Activated naive CD4-positive, alpha-beta T cell treated with anti-CD3 and anti-CD28 coated beads, Interleukin-2, amount 50 U/mL, for 72 hours (primary cell): ENCODE measurements around the gene MRAP. TPM values are rescaled to one million over a fixed set of nuclear protein-coding genes. Genes with fewer than 3 reads are reported as not detected.

ENCODE experiments used
- ATAC-seq, 2 donors: fragments of 150-1000 bp; cut with Tn5 transposase; 2 replicates each; pipeline ENCODE4 v1.10.0; 2021; ENCODE audit warnings: mild to moderate bottlenecking in 2 of 2, moderate library complexity in 2 of 2
- DNase-seq, 2 donors: peaks; one replicate each; pipeline ENCODE4 v3.0.0; 2021 to 2022; ENCODE audit warnings: low spot score in 2 of 2
- H3K27ac Mint-ChIP-seq, 2 donors: one replicate each; pipeline ENCODE4 v1.8.0; 2022; ENCODE audit warnings: mild to moderate bottlenecking in 2 of 2, mixed read lengths in 2 of 2
- H3K36me3 Mint-ChIP-seq, 2 donors: one replicate each; pipeline ENCODE4 v1.8.0; 2022; ENCODE audit warnings: mixed read lengths in 2 of 2
- H3K9me3 Mint-ChIP-seq, 2 donors: one replicate each; pipeline ENCODE4 v1.8.0; 2022; ENCODE audit warnings: mixed read lengths in 2 of 2
- total RNA-seq, 2 donors: library from RNA; stranded (reverse); gene quantifications; one replicate each; pipeline ENCODE4 v1.2.3, GENCODE V29; 2022

Gene MRAP
- total RNA-seq, 2 donors from 2014 or later: not detected

DNA sequence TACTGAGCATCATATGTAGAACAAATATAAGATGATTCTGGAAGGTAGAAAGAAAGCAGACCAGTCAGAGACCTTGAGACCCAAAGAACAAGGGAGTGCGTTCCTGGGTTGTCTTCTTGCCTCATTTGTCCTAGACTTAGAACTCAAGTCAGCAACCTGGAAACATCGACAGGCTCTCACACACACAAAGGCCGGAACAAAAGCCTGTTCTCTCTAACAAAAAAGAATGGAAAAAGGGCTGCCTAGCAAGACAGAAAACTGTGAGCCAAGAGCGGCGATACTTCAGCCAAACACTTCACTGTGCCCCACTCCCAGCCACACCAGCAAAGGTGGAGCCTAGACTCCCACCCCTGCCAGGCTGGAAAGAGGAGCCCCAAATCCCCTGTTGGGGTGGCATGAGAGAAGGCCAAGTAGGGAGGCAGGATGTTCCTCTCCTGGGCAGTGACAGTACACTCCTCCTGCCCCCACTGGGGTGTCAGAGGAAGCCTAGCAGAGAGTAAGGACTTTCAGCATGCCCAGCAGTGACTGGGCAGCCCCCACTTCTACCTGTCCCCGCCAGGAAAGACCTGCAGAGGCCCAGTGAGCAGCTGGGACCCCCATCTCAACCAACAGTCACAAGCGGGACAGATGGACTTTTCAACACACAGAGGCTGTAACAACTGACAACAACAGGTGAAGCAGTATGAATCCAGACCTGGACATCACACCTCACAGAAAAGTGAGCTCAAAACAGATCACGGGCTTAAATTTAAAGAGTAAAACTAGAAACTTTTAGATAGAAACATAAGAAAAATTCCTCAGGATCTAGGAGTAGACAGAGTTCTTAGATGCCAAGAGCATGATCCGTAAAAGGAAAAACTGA, 33.0 kb downstream of the MRAP start:
- no peak for DNase-seq
- ATAC-seq: no peak
- peak overlapping the region in 1 of 2 donors; percentile 38 for H3K27ac Mint-ChIP-seq
- H3K36me3 Mint-ChIP-seq: peaks cover 70 to 71% of the 10 kb centered on the region in 2 donors
- no peaks in the 10 kb centered on the region for H3K9me3 Mint-ChIP-seq

DNA sequence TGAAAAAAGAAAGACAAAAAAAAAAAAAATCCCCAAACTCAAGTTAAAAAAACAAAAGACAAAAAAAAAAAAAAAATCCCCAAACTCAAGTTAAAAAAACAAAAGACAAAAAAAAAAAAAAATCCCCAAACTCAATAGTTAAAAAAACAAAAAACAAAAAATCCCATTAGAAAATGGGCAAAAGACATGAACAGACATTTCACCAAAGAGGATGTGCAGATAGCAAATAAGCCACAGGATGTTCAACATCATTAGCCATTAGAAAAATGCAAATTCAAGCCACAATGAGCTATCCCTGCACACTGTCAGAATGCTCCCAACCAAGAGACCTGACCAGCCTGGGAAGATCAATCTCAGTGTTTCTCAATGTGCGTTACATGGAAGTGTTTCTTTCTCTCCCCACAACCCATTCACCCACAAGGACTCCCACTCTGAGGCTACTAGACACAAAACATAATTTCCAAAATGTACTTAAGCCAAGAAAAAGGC, 33.9 kb downstream of the MRAP start:
- H3K27ac Mint-ChIP-seq: peak overlapping the region in 1 of 2 donors; percentile 38
- DNase-seq (no peak), ATAC-seq (no peak)
- H3K9me3 Mint-ChIP-seq: no peaks in the 10 kb centered on the region
- H3K36me3 Mint-ChIP-seq: peaks cover 64 to 67% of the 10 kb centered on the region in 2 donors

DNA sequence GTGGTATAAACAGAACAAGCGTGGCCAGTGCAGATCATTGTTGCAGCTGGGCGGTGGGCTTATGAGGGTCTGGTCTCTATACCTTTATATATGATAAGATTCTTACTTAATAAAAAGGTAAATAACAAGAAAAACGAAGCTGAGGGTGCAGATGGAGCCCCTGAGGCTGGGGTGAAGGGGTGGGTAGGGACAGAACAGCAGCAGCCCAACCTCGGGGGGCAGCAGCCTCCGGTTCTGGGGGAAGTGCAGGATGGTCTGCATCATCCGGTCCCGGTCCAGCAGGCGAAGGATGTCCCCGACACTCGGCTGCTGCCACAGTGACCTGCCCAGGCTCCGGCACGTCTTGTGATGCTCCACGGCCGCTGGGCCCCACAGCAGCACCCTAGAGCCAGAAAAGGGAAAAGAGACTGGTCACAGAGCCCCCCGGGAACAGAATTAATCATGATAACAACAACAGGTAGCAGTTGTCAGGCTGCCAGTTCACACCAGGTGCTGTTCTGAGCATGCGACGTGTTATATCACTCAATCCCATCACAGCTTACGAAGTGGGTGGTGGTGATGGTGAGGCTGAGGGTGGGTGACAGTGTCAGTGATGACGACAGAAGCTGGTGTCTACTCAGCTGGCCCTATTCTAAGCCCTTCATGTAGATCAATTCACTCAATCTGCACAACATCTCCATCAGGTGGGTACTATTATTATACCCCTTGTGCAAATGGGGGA, 35.5 kb downstream of the MRAP start:
- no peak overlapping the region for H3K27ac Mint-ChIP-seq
- DNase-seq: no peak
- H3K36me3 Mint-ChIP-seq: peaks cover 55 to 65% of the 10 kb centered on the region in 2 donors
- no peaks in the 10 kb centered on the region for H3K9me3 Mint-ChIP-seq
- no peak for ATAC-seq

DNA sequence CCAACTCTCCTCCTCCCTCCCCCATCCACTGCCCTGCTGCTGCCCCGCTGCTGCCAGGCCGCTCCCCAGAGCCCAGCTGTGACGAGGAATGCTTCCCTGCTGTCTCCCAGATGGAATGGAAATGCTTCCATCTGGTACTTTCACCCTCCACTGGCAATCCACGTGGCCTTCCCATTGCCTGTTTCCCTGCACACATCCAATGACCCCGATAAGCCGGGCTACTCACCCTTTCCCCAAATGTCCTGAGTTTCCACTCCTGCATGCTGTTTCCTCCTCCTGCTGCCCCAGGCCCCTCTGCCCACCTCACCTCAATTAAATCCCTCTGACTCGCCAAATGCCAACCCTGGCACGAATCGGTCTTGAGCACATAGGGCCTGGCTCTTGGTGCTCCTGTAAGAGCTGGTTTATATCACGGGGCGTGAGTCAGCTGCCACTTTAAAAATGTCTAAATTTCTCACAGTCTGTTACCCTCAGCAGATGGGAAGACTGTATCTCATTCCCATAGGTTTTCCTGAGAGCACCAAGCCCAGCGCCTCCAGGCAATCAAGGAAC, 36.4 kb downstream of the MRAP start:
- Mint-ChIP-seq H3K9me3 (no peaks in the 10 kb centered on the region), H3K36me3 (peaks cover 56 to 57% of the 10 kb centered on the region in 2 donors), H3K27ac (peak overlapping the region in 1 of 2 donors; percentile 46)
- no peak for DNase-seq
- ATAC-seq: no peak

DNA sequence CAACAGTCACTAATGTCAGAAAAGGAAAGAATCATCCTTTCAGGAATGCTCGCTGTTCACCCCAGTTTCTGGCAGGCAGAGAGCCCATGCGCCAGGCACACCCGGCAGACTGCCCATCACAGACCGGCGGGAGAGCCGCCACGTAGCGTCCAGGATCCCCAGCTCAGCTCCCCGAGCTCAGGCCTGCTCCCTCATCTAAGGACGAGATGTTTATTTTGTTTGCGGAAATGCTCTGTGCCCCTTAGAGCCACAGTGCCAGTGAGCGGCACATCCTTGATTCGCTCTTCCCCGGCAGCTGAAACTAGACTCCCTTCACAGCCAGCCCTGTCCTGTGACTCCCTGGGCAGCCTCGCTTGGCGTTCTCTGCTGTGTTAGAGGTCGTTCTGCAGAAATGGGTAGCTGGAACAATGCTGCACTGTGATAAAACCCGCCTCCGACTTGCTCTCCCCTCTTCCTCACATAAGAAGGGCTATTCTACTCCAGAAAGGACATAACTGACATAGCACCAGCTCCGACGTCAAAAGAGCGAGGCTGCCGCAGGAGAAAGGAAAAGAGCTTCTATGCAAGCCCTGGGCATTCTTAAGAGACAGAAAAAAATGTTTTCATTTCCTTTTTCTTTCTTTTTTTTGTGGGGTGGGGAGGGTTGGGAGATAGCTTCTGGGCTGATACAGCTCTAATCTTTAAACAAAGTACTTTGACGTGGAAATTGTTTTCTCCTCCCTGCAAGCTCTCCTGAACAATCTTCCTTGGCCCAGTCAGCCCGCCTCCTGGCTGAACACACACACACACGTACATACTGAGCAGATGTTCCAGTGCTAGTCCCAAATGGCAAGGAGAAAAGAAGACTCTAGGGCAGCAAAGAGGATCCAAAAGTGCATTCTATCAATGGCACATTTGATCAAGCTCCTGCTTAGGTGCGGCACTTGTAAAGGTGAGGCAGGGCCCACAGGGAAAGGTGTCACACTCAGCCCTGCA, 37.2 kb downstream of the MRAP start:
- H3K27ac Mint-ChIP-seq: peak overlapping the region in 1 of 2 donors; percentile 70
- peaks cover 47 to 49% of the 10 kb centered on the region in 2 donors for H3K36me3 Mint-ChIP-seq
- DNase-seq (no peak), ATAC-seq (no peak)
- no peaks in the 10 kb centered on the region for H3K9me3 Mint-ChIP-seq

DNA sequence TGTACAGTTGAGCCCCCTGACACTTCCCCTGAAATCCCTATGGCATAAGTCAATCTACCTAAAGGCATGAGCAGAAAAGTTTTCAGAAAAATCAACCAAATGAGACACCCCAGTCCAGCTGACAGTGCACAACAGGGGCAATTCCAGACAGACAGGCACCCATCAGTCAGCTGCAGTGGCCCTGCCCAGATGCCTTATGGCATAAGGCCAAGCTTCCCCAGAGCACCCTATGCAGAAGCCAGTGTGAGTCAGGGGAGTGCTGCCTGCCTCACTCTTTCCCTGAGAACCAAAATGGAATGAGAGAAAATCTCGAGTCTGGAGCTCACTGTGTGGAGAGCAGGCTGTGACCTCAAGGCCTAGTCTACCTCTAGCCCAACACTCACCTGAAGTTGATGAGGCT, 38.1 kb downstream of the MRAP start:
- ATAC-seq: no peak
- peaks cover 39 to 41% of the 10 kb centered on the region in 2 donors for H3K36me3 Mint-ChIP-seq

DNA sequence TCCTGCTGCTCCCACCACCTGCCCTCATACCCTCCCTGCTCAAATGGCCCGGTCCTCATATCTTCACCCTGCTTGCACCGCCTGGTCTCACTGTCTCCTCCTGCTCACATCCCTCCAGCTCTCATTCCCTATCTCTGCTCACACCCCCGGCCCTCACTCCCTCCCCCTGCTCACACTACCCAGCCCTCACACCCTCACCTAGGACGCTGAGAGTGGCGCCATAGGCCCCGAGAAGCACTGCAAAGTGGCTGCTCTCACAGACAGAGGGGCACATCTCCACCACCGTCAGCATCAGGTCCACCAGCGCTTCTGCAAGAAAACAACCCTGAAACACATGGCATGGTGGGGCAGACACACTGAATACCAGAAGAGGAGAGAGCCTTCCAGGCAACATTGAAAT, 38.6 kb downstream of the MRAP start:
- H3K9me3 Mint-ChIP-seq: no peaks in the 10 kb centered on the region
- peak overlapping the region; percentile 11 to 27 for H3K27ac Mint-ChIP-seq
- DNase-seq (no peak), ATAC-seq (no peak)
- H3K36me3 Mint-ChIP-seq: peaks cover 34 to 39% of the 10 kb centered on the region in 2 donors

More for the DNA sequence above, 38.1 kb downstream of the MRAP start:
- no peaks in the 10 kb centered on the region for H3K9me3 Mint-ChIP-seq
- no peak for DNase-seq
- H3K27ac Mint-ChIP-seq: no peak overlapping the region

DNA sequence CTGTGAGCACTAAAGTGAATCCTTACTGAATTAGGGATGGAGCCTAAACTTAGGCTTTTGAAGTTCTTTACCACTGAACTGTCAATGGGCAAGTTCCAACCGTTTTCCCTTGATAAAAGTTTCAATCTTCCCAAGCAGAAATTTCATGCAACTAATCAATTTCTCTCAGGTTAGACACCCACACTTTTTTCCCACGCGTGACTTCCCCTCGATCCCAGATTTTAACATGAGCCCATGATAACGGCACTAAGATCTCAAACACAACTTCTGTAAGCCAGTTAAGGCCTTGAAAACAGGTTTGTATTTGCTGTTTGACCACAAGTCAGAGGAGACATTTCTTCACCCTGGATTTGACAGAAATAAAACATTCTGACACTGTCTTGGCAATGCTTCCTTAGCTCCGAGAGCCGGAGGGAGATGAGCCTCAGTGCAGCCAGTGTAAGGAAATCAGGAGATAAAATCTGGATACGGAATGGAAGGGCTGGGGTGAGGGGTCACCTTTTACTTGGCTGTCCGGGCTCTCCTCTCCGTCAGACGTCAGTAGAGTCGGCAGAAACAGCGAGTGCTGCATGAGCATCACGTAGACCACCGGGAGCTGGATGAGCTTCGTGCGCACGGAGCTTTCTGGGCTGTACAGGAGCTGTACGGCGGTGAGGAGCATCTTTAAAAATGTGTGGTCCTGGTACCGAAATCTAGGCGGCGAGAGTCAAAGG, 39.7 kb downstream of the MRAP start:
- H3K9me3 Mint-ChIP-seq: no peaks in the 10 kb centered on the region
- peaks cover 28 to 31% of the 10 kb centered on the region in 2 donors for H3K36me3 Mint-ChIP-seq

DNA sequence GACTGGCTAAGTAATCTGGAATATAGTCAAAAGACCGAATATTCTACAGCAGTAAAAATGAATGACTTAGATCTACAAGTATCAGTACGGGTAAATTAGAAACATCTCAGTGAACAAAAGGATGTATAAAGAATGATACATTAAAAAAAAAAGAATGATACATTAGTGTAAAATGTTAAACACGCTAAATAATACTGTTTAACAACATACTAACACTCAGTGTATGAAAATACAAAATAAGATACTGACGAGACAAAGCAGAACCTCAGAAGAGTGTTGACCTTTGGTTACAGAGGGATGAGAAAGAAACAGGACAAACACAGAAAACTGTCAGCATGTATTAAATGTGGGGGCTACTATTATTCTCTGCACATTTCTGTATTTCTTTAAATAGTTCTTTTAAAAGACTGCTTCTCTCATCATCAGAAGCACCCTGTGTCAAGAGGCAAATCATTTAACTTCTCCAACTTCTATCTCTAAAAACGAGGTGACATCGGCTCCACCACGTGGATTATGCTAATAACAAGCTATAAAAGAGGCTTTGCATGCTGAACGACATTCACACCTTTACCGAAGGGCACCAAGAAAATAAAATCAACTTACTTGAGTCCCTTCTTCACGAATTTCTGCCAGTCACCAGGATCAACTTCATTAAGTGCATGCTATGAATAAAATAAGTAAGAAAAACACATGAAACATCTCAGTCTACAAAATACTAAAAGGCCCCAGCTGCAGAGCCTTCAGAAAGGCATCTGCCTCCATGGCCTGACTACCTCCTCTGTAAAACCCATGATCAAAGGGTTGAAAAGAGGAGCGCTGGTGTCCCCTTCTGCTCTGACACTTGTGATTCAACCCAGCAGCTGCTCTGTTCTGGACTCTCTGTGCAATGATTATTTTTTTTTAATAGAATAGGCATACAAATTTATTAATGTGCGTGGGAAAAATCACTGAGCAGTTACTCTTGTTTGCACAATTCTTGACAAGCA, 42.5 kb downstream of the MRAP start:
- H3K36me3 Mint-ChIP-seq: peaks cover 40 to 41% of the 10 kb centered on the region in 2 donors
- ATAC-seq (no peak), DNase-seq (no peak)
- peak overlapping the region in 1 of 2 donors; percentile 71 for H3K27ac Mint-ChIP-seq
- H3K9me3 Mint-ChIP-seq: no peaks in the 10 kb centered on the region

More for the DNA sequence above, 39.7 kb downstream of the MRAP start:
- ATAC-seq (no peak), DNase-seq (no peak)
- peak overlapping the region in 1 of 2 donors; percentile 27 for H3K27ac Mint-ChIP-seq

DNA sequence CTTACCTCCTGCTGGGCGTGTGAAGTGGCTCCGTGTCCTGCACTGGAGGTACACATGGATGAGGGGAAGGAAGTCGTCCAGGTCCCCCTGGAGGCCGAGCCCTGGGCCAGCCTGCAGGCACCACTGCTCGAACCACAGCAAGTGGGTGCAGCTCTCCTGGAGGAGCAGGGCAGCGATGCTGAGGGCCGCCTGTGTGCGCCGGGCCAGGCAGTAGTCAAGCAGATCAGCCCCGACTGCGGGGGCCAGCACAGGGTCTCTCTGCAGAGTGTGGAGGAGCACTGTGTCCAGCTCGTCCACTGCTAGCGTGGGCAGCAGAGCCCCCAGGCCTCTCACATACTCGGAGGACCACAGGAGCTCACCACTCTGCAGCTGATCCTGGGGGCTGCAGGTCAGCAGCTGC, 48.3 kb downstream of the MRAP start:
- ATAC-seq (no peak), DNase-seq (no peak)
- Mint-ChIP-seq H3K36me3 (peaks cover 64 to 66% of the 10 kb centered on the region in 2 donors), H3K9me3 (no peaks in the 10 kb centered on the region), H3K27ac (no peak overlapping the region)

DNA sequence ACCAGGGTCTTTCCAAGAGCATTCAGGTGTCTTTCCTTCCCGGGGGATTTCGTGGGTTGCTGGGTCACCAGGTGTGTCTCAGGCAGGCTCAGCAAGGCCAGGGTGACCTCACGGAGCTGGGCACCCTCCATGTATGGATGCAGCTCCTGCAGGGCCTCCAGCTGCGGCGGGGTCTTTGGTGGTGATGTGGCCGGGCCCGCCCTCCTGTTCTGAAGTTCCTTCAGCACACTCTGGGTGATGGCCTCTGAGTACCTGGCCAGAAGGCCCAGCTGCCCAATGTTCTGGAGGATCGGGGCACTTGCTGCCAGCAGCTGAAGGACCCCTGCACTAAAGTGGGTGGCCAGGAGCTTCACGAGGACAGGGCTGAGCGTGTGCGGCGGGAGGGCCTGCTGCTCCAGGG, 48.7 kb downstream of the MRAP start:
- H3K9me3 Mint-ChIP-seq: no peaks in the 10 kb centered on the region
- H3K36me3 Mint-ChIP-seq: peaks cover 64 to 66% of the 10 kb centered on the region in 2 donors
- DNase-seq (no peak), ATAC-seq (no peak)
- H3K27ac Mint-ChIP-seq: no peak overlapping the region

DNA sequence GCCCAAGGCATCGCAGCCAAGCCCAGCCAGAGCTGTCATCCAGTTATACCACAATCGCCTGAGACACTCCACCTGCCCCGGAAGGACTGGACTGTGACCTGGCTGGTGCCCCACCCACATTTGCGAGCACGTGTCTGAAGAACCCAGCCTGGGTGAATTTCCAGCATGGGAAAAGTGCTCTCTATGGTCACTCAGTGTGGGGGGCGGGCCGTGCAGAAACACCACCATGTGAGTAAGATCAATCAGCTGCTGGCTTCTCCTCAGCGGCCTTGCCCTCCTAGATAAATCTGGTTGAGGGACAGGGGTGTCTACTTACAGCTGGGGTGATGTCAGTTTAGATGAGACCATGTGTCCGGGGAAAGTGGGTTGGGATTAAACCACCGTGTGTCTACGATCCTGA, 49.3 kb downstream of the MRAP start:
- Mint-ChIP-seq H3K36me3 (peaks cover 64 to 66% of the 10 kb centered on the region in 2 donors), H3K27ac (no peak overlapping the region), H3K9me3 (no peaks in the 10 kb centered on the region)
- ATAC-seq (no peak), DNase-seq (no peak)

DNA sequence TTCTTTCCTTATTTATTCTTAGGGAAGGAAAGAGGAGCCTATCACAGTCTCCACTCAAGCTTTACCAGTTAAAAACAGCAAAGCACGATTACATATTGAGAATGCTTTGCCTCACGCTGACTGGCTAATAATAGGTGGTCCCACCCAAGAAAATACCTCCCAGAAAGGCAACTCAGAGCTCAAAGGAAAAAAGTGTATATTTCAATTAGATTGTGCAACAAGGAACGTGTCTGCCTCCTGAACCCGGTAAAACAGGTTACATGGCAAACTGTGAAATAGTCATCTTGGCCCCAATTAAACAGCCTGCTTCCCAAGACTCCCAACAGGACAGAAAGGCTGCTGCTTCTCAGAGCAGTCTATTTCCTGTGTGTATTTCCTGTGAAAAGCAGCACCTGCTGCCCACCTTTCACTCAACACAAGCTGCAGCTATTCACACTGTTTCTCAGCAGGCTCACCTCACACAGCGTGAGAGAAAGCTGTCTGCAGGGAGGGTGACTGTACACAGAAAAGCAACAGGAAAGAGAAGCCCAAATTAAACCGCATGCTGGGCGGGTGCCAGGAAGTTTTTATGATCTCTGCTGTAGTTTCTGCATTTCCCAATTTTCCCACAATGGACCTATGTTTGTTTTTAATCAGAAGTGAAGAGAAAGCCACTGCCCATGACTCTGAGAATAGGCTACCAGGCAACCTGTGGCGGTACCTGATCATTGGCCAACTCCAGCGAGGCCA, 50.1 kb downstream of the MRAP start:
- no peak for DNase-seq
- peak overlapping the region in 1 of 2 donors; percentile 70 for H3K27ac Mint-ChIP-seq
- no peak for ATAC-seq
- H3K36me3 Mint-ChIP-seq: peaks cover 58 to 61% of the 10 kb centered on the region in 2 donors
- no peaks in the 10 kb centered on the region for H3K9me3 Mint-ChIP-seq
